ENCODE data around the gene ALOX5AP.

GRCh38 chr13:30791354-30792001 is 56.1 kb downstream of the ALOX5AP start:
- TF ChIP-seq CTCF (IDR thresholded peaks at IDR 0.05; ENCODE audit: low read length) (no peak), EZH2phosphoT487 (IDR thresholded peaks at IDR 0.05; ENCODE audit: low read length) (no peak)

Data from MM.1S (cell line).